Measurements from ENCODE around the gene PDE8B. TPM values are rescaled to one million over a fixed set of nuclear protein-coding genes. Genes with fewer than 3 reads are reported as not detected.
A peak's percentile ranks its signal among the peaks of the same experiment; 100 is the strongest.

The PDE8B gene
- total RNA-seq, 1 donor from 2014 or later: 5.9 TPM

- Histone ChIP-seq H3K27me3 (no peaks in the 10 kb centered on the region), H3K4me1 (peaks cover 25% of the 10 kb centered on the region), H3K36me3 (peaks cover 0 to 16% of the 10 kb centered on the region in 2 donors), H3K4me3 (no peak overlapping the region), H3K9me3 (no peaks in the 10 kb centered on the region), H3K27ac (no peak overlapping the region)
- intact Hi-C loops (cut with DNase I): no loop called here
- no peak for TF ChIP-seq POLR2A (IDR thresholded peaks at IDR 0.05)
- TF ChIP-seq CTCF (IDR thresholded peaks at IDR 0.05): no peak
- no peak for TF ChIP-seq POLR2AphosphoS5 (IDR thresholded peaks at IDR 0.05; ENCODE audit: insufficient read depth in 1 of 2, low read depth in 1 of 2)
- no peak for DNase-seq (ENCODE audit: extremely low spot score in 2 of 2)
These were observed 216.2 kb downstream of the PDE8B start for GRCh38 chr5:77426670-77427069.

GRCh38 chr5:77427998-77428397 lies 217.5 kb downstream of the PDE8B start:
- no peak for DNase-seq (ENCODE audit: extremely low spot score in 2 of 2)
- H3K9me3 ChIP-seq: no peaks in the 10 kb centered on the region
- peak overlapping the region; percentile 6 for H3K27ac ChIP-seq
- H3K4me1 ChIP-seq: peaks cover 25% of the 10 kb centered on the region
- H3K4me3 ChIP-seq: no peak overlapping the region
- H3K36me3 ChIP-seq: peaks cover 0 to 22% of the 10 kb centered on the region in 2 donors
- intact Hi-C loops (cut with DNase I): no loop called here
- TF ChIP-seq POLR2A (IDR thresholded peaks at IDR 0.05): no peak
- no peak for TF ChIP-seq CTCF (IDR thresholded peaks at IDR 0.05)
- no peak for TF ChIP-seq POLR2AphosphoS5 (IDR thresholded peaks at IDR 0.05; ENCODE audit: insufficient read depth in 1 of 2, low read depth in 1 of 2)
- H3K27me3 ChIP-seq: no peaks in the 10 kb centered on the region

- DNase-seq (ENCODE audit: extremely low spot score in 2 of 2): no peak
- Histone ChIP-seq H3K27ac (peak overlapping the region; percentile 33), H3K36me3 (peaks cover 0 to 24% of the 10 kb centered on the region in 2 donors), H3K9me3 (no peaks in the 10 kb centered on the region), H3K27me3 (no peaks in the 10 kb centered on the region), H3K4me1 (peaks cover 25% of the 10 kb centered on the region), H3K4me3 (no peak overlapping the region)
- TF ChIP-seq CTCF (IDR thresholded peaks at IDR 0.05): no peak
- no peak for TF ChIP-seq POLR2AphosphoS5 (IDR thresholded peaks at IDR 0.05; ENCODE audit: insufficient read depth in 1 of 2, low read depth in 1 of 2)
- TF ChIP-seq POLR2A (IDR thresholded peaks at IDR 0.05): no peak
- intact Hi-C loops (cut with DNase I): no loop called here
These were observed 218.0 kb downstream of the PDE8B start for GRCh38 chr5:77428526-77428925.

- no peaks in the 10 kb centered on the region for H3K27me3 ChIP-seq
- H3K36me3 ChIP-seq: peaks cover 0 to 41% of the 10 kb centered on the region in 2 donors
- no peak for TF ChIP-seq CTCF (IDR thresholded peaks at IDR 0.05)
- no peak for TF ChIP-seq POLR2A (IDR thresholded peaks at IDR 0.05)
- TF ChIP-seq POLR2AphosphoS5 (IDR thresholded peaks at IDR 0.05; ENCODE audit: insufficient read depth in 1 of 2, low read depth in 1 of 2): no peak
- H3K4me1 ChIP-seq: peaks cover 25% of the 10 kb centered on the region
- H3K9me3 ChIP-seq: no peaks in the 10 kb centered on the region
- intact Hi-C loops (cut with DNase I): no loop called here
- H3K4me3 ChIP-seq: no peak overlapping the region
- no peak for DNase-seq (ENCODE audit: extremely low spot score in 2 of 2)
- no peak overlapping the region for H3K27ac ChIP-seq
These were observed 220.2 kb downstream of the PDE8B start for GRCh38 chr5:77430726-77431125.

GRCh38 chr5:77431286-77431685 lies 220.8 kb downstream of the PDE8B start:
- intact Hi-C loops (cut with DNase I): no loop called here
- no peaks in the 10 kb centered on the region for H3K27me3 ChIP-seq
- H3K9me3 ChIP-seq: no peaks in the 10 kb centered on the region
- peaks cover 0 to 41% of the 10 kb centered on the region in 2 donors for H3K36me3 ChIP-seq
- peaks cover 20% of the 10 kb centered on the region for H3K4me1 ChIP-seq
- no peak for DNase-seq (ENCODE audit: extremely low spot score in 2 of 2)
- no peak overlapping the region for H3K27ac ChIP-seq
- TF ChIP-seq POLR2A (IDR thresholded peaks at IDR 0.05): no peak
- no peak for TF ChIP-seq POLR2AphosphoS5 (IDR thresholded peaks at IDR 0.05; ENCODE audit: insufficient read depth in 1 of 2, low read depth in 1 of 2)
- no peak for TF ChIP-seq CTCF (IDR thresholded peaks at IDR 0.05)
- no peak overlapping the region for H3K4me3 ChIP-seq

Data from vagina (tissue), 2 donors.